ENCODE data around the gene TNIK.

- TF ChIP-seq ZHX1 (CRISPR knock-in tag; IDR thresholded peaks at IDR 0.05; ENCODE audit: low read depth), result no peak
- TF ChIP-seq BCL3 (CRISPR knock-in tag; IDR thresholded peaks at IDR 0.05), result no peak
- TF ChIP-seq EP300 (IDR thresholded peaks at IDR 0.05; ENCODE audit: low read depth in 2 of 2, low read length in 2 of 2), result no peak
- no peak for TF ChIP-seq EP300 (CRISPR knock-in tag; IDR thresholded peaks at IDR 0.05; ENCODE audit: borderline replicate concordance)
- TF ChIP-seq EZH2 (conservative IDR thresholded peaks at IDR 0.05; ENCODE audit: low read depth, low read length), result no peak
Observed at GRCh38 chr3:171333784-171334464, 126.3 kb downstream of the TNIK start.

Data from HepG2 (cell line).